Stimulated activated CD4-positive, alpha-beta T cell treated with anti-CD3 and anti-CD28 coated beads, Interleukin-4, amount 100 ng/mL, for 48 hours (primary cell): ENCODE results near the gene AIFM3.

ENCODE experiments used
- DNase-seq, 2 donors: peaks; one replicate each; pipeline ENCODE4 v3.0.0-alpha.2; 2020; ENCODE audit warnings: low read depth in 2 of 2

AIFM3 gene

DNA sequence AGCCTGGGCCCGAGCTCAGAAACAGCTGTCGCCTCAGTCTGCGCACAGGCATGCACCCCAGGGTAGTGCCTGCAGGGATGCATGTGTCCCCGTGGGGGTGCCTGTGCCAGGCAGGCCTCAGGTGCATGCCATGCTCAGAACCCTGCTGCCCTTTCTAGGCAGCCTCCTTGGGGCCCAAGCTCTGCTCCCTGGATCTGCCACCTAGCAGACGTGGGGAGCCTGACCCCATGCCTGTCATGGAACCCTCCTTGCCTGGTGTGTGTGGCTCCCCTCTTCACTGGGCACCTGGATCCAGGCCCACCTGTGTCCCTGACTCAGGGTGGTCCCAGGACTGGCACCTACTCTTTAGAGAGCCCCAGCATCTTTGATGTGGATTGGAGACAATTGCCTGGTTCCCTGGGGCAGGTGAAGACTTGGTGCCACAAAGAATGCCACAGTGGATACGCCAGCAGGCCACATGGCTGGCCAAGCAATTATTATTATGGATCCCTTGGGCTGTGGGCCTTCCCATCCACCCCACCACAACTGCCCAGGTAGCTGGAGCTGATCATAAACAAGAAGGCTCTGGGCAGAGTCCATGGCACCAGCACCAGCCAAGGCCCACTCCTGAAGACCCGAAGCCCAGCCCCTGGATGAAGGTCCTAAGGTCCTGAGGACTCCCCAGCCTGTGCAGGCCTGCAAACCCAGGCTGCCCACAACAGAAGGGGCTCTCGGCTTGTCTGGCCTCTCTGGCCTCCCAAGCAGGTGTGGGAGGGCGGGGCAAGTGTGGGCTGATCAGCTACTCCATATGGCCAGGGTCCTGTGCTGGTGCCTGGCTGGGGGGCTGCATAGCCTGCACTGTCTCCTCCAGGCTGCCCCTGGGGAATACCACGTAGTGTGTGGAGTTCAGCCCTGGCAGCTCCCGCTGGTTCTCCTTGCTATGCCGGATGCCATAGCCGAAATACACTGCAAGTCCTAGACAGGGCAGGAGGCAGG, 61.5 kb downstream of the AIFM3 start:
- DNase-seq: no peak

- no peak for DNase-seq
These were observed 62.5 kb downstream of the AIFM3 start for GRCh38 chr22:21029486-21030025.

GRCh38 chr22:21030032-21030431, 63.0 kb downstream of the AIFM3 start:
- DNase-seq: no peak
